T-cell (primary cell): ENCODE results near the gene SERPINA5. TPM values are rescaled to one million over a fixed set of nuclear protein-coding genes. Genes with fewer than 3 reads are reported as not detected.
"Not testable (repeated sequence)": the region's sequence is repeated elsewhere in the genome, so short reads cannot be mapped to it uniquely, and the experiment has no call there.

ENCODE experiments used
- ATAC-seq, 4 experiments: fragments of 200-7000 bp in 3 of 4; fragments of 150-1000 bp in 1 of 4; cut with Tn5 transposase; replicated peaks in 1 of 4; 1 replicate in 3 of 4; 2 replicates in 1 of 4; pipeline ENCODE4 v1.10.0; 2021; ENCODE audit warnings: moderate library complexity in 3 of 4, mild to moderate bottlenecking in 2 of 4, moderate number of reproducible peaks in 1 of 4
- CTCF ChIA-PET, 2 donors: fragments of 300-600 bp; sonication (Branson Sonifier 250); formaldehyde crosslinking; loops; one replicate each; lab custom pipeline; 2022; ENCODE audit warnings: antibody characterized with exemption in 2 of 2; lab: Charles Lee
- POLR2A ChIA-PET, 2 donors: fragments of 300-600 bp; sonication (Branson Sonifier 250); formaldehyde crosslinking; loops; one replicate each; lab custom pipeline; 2022; ENCODE audit warnings: antibody characterized with exemption in 2 of 2; lab: Charles Lee
- DNase-seq, 35 experiments: peaks; one replicate each; pipeline versions ENCODE4 v3.0.0 to v3.0.0-alpha.2; 2013 to 2023
- H3K27ac ChIP-seq: one replicate; pipeline ENCODE4 v1.5.1; 2013; ENCODE audit warnings: low read length
- H3K27me3 ChIP-seq, 2 experiments: replicated peaks in 1 of 2; 1 replicate in 1 of 2; 2 replicates in 1 of 2; pipeline versions ENCODE4 v1.6.1 to v1.7.0; 2013; ENCODE audit warnings: low read length in 1 of 2, mixed read lengths in 1 of 2; ENCODE audit not compliant: control insufficient read depth in 2 of 2, insufficient read depth in 2 of 2; ENCODE audit errors: extremely low read depth in 1 of 2
- H3K36me3 ChIP-seq, 2 donors: 1 replicate in 1 of 2; 2 replicates in 1 of 2; pipeline versions ENCODE4 v1.6.1 to v1.7.0; 2013; ENCODE audit warnings: low read length in 1 of 2; ENCODE audit not compliant: control insufficient read depth in 2 of 2, insufficient read depth in 1 of 2; ENCODE audit errors: extremely low read depth in 1 of 2
- H3K4me1 ChIP-seq, 2 experiments: 1 replicate in 1 of 2; 2 replicates in 1 of 2; pipeline versions ENCODE4 v1.6.1 to v1.7.0; 2013; ENCODE audit warnings: low read length in 2 of 2, mixed read lengths in 1 of 2; ENCODE audit not compliant: insufficient read depth in 2 of 2, control insufficient read depth in 1 of 2; ENCODE audit errors: extremely low read depth in 1 of 2
- H3K4me3 ChIP-seq, 2 donors: 1 replicate in 1 of 2; 2 replicates in 1 of 2; pipeline versions ENCODE4 v1.5.1 to v1.7.0; 2013; ENCODE audit warnings: mild to moderate bottlenecking in 2 of 2, low read length in 1 of 2, moderate library complexity in 1 of 2; ENCODE audit not compliant: control insufficient read depth in 1 of 2; ENCODE audit errors: extremely low read depth in 1 of 2
- H3K9me3 ChIP-seq: 2 replicates; pipeline ENCODE4 v1.7.0; 2013
- H3K27ac Mint-ChIP-seq, 2 donors: one replicate each; pipeline ENCODE4 v1.8.0; 2020 to 2021; ENCODE audit warnings: mild to moderate bottlenecking in 2 of 2, mixed read lengths in 2 of 2
- H3K27me3 Mint-ChIP-seq, 2 donors: one replicate each; pipeline ENCODE4 v1.8.0; 2021 to 2022; ENCODE audit warnings: mixed read lengths in 2 of 2
- H3K36me3 Mint-ChIP-seq: one replicate; pipeline ENCODE4 v1.8.0; 2021; ENCODE audit warnings: mixed read lengths
- H3K4me1 Mint-ChIP-seq, 3 donors: one replicate each; pipeline ENCODE4 v1.8.0; 2020 to 2022; ENCODE audit warnings: mixed read lengths in 3 of 3, mild to moderate bottlenecking in 1 of 3
- H3K4me3 Mint-ChIP-seq, 3 donors: one replicate each; pipeline ENCODE4 v1.8.0; 2020 to 2022; ENCODE audit warnings: mild to moderate bottlenecking in 3 of 3, mixed read lengths in 3 of 3, moderate library complexity in 3 of 3
- H3K9me3 Mint-ChIP-seq, 3 donors: one replicate each; pipeline ENCODE4 v1.8.0; 2020 to 2022; ENCODE audit warnings: mixed read lengths in 3 of 3
- WGBS: methylation state at CpG from one replicate; pipeline ENCODE4 v1.1.5; 2013; ENCODE audit warnings: missing lambda C conversion rate; ENCODE audit not compliant: insufficient coverage; 5-methylcytosine and 5-hydroxymethylcytosine counted together
- total RNA-seq, 35 experiments: library from RNA in 6 of 35; stranded (reverse) in 6 of 35; fragments of 120-200 nt in 1 of 35; gene quantifications; one replicate each; pipeline versions ENCODE4 v1.2.1 to v1.2.4 and lab custom pipeline; 2013 to 2026

Gene SERPINA5
- total RNA-seq, 5 donors from 2014 or later (not counting 1 experiment from before 2014, with no cell fraction given) = 0.92 to 1.1 (median 0.99) TPM; not detected in 2

DNA sequence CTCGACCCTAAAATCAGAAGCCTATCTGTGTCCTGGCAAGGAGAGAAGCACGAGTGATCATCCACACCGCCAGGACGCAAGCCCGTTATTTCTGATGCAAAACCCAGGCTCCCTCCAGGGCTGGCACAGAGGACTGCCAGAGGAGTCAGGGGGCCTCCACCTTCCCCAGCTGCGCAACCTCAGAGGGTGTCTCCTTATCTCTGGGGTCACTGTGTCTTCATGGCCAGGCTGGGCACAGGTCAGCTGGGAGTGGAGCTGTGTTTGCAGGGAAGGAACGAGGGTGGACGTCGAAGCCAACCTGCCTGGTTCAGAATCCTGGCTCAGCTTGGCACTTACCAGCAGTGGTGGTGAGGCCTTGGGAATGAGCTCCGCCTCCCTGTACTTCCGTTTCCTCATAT is 18.9 kb downstream of the SERPINA5 start:
- POLR2A ChIA-PET = no interaction called here
- H3K4me3 ChIP-seq = no peak overlapping the region
- CTCF ChIA-PET = no interaction called here
- Mint-ChIP-seq H3K4me3 (no peak overlapping the region), H3K27ac (no peak overlapping the region), H3K36me3 (no peaks in the 10 kb centered on the region), H3K27me3 (peaks cover 9 to 13% of the 10 kb centered on the region in 2 donors), H3K9me3 (no peaks in the 10 kb centered on the region), H3K4me1 (no peaks in the 10 kb centered on the region)
- no peak for ATAC-seq
- no peak for DNase-seq
- no peaks in the 10 kb centered on the region for H3K9me3 ChIP-seq
- WGBS = 85% methylated on average over 8 of the region's 11 CpGs
- peaks cover 0 to 14% of the 10 kb centered on the region in 2 experiments for H3K27me3 ChIP-seq
- H3K27ac ChIP-seq = no peak overlapping the region
- no peaks in the 10 kb centered on the region for H3K36me3 ChIP-seq
- H3K4me1 ChIP-seq = no peaks in the 10 kb centered on the region

DNA sequence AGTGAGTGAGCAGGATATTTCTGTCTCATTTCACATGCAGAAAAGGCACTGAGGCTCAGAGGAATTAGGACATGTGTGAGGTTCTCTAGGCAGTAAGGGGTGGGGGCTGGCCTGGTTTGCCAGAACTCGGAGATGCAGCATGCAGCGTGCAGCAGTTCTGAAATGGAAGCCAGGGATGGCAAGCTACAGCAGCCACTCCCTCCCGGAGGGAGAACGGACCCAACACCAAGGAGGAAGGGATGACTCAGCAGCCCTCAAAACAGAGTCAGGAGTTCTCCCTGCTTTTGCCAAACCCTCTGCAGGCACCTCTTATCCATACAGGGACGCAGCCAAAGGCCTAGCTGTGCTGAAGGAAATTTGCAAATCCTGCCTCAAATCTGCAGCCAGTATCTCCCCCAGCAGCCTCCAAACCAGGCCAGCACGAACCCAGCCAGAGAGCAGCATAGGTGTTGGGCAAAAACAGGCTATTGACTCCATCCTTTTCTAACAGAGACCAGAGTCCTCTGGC is 20.7 kb downstream of the SERPINA5 start:
- Histone ChIP-seq H3K27ac (no peak overlapping the region), H3K27me3 (peaks cover 0 to 16% of the 10 kb centered on the region in 2 experiments), H3K9me3 (no peaks in the 10 kb centered on the region), H3K4me1 (no peaks in the 10 kb centered on the region), H3K4me3 (no peak overlapping the region), H3K36me3 (no peaks in the 10 kb centered on the region)
- Mint-ChIP-seq H3K4me1 (no peaks in the 10 kb centered on the region), H3K27ac (no peak overlapping the region), H3K4me3 (no peak overlapping the region), H3K9me3 (no peaks in the 10 kb centered on the region), H3K27me3 (peaks cover 5 to 14% of the 10 kb centered on the region in 2 donors), H3K36me3 (no peaks in the 10 kb centered on the region)
- no peak for DNase-seq
- POLR2A ChIA-PET = no interaction called here
- CTCF ChIA-PET = no interaction called here
- no peak for ATAC-seq
- 30% methylated on average over 5 of the region's 6 CpGs for WGBS

DNA sequence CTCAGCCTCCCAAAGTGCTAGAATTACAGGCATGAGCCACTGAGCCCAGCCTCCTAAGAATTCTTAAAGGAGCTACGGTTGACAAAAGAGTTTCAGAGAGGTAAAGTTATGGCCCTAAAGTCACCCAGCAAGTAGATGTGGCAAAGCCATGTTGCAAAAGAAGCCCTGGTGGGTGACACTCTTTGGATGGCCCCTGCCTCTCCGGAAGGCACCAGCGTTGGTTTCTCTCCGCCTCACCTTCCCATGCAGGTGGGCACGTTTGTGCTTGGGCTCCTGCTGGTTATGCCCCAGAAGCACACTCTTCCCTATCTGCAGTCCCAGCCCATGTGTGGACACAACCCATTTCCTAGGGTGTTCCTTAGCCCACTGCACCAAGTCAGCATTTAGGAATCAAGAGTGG is 21.5 kb downstream of the SERPINA5 start:
- H3K4me3 Mint-ChIP-seq = no peak overlapping the region
- POLR2A ChIA-PET = no interaction called here

DNA sequence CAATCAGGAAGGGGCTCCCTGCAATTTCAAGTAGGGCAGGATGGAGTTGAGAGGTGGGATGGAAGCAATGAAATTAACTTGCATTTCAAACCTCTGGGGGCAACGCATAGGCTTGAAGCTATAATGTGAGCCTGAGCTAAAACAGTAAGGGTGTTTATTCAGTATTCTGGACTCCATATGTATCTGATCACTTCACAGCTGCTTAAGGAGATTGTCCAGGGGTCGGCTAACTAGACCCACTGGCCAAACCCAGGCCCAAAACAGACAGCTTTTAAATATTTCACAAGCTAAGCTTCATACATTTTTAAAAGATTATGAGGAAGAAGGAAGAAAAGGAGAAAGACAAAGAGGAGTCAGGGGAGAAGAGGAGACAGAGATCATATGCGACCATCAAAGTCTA is 24.1 kb downstream of the SERPINA5 start:
- no peaks in the 10 kb centered on the region for H3K36me3 Mint-ChIP-seq
- Histone ChIP-seq H3K4me3 (no peak overlapping the region), H3K4me1 (no peaks in the 10 kb centered on the region), H3K9me3 (no peaks in the 10 kb centered on the region), H3K27ac (no peak overlapping the region), H3K36me3 (no peaks in the 10 kb centered on the region), H3K27me3 (peaks cover 0 to 10% of the 10 kb centered on the region in 2 experiments)
- no peak for ATAC-seq
- ChIA-PET POLR2A (no interaction called here), CTCF (no interaction called here)
- no peak overlapping the region for H3K4me3 Mint-ChIP-seq
- H3K4me1 Mint-ChIP-seq = no peaks in the 10 kb centered on the region
- DNase-seq = no peak
- H3K9me3 Mint-ChIP-seq = no peaks in the 10 kb centered on the region
- no peak overlapping the region for H3K27ac Mint-ChIP-seq
- WGBS = no CpG with 5 or more reads among the region's 3 CpGs
- peaks cover 0 to 6% of the 10 kb centered on the region in 2 donors for H3K27me3 Mint-ChIP-seq

More for the DNA sequence above, 21.5 kb downstream of the SERPINA5 start:
- no peaks in the 10 kb centered on the region for H3K9me3 ChIP-seq
- H3K4me1 ChIP-seq = no peaks in the 10 kb centered on the region
- ATAC-seq (no peak), DNase-seq (no peak)
- H3K27ac Mint-ChIP-seq = no peak overlapping the region
- H3K9me3 Mint-ChIP-seq = no peaks in the 10 kb centered on the region
- 89% methylated on average over 5 of the region's 5 CpGs for WGBS
- H3K36me3 ChIP-seq = no peaks in the 10 kb centered on the region
- H3K4me3 ChIP-seq = no peak overlapping the region
- no peaks in the 10 kb centered on the region for H3K4me1 Mint-ChIP-seq
- H3K27ac ChIP-seq = no peak overlapping the region
- no peaks in the 10 kb centered on the region for H3K36me3 Mint-ChIP-seq
- CTCF ChIA-PET = no interaction called here
- H3K27me3 Mint-ChIP-seq = peaks cover 5 to 14% of the 10 kb centered on the region in 2 donors
- H3K27me3 ChIP-seq = peaks cover 0 to 17% of the 10 kb centered on the region in 2 experiments

DNA sequence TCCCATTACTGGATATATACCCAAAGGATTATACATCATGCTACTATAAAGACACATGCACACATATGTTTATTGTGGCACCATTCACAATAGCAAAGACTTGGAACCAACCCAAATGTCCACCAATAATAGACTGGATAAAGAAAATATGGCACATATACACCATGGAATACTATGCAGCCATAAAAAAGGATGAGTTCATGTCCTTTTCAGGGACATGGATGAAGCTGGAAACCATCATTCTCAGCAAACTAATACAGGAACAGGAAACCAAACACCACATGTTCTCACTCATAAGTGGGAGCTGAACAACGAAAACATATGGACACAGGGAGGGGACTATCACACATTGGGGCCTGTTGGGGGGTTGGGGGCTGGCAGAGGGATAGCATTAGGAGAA is 27.7 kb downstream of the SERPINA5 start:
- H3K27ac ChIP-seq, H3K36me3 ChIP-seq, H3K36me3 Mint-ChIP-seq, POLR2A ChIA-PET, H3K4me1 ChIP-seq, H3K4me1 Mint-ChIP-seq, ATAC-seq, DNase-seq, H3K4me3 ChIP-seq, H3K27me3 ChIP-seq, H3K9me3 Mint-ChIP-seq, H3K27ac Mint-ChIP-seq, H3K9me3 ChIP-seq, H3K4me3 Mint-ChIP-seq: not testable (repeated sequence)
- peaks cover 0 to 11% of the 10 kb centered on the region in 2 donors for H3K27me3 Mint-ChIP-seq
- CTCF ChIA-PET = interaction anchor here in 1 of 2 donors (0.7 kb wide), 1 partner anchor 248 kb away, joined by 3 read pairs; no protein-coding TSS in a partner anchor
- WGBS = no CpG with 5 or more reads among the region's 1 CpG

DNA sequence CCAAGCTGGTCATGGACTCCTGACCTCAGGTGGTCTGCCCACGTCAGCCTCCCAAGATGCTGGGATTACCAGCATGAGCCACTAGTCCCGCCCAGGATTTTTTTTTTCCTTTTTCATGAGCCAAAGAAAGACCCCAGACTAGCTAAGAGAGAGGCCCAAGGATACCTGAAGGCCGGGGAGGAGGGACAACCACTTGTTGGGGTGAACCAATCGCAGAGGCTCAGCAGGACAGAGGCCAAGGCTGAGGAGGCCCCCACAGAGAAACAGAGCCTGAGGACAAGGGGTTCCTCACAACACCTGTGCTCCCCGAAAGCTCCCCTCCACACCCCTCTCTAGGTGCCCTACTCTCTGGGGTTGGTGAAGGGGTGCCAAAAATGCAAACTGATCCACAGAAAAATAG is 30.0 kb downstream of the SERPINA5 start:
- 100% methylated on average over 1 of the region's 5 CpGs for WGBS
- ChIA-PET POLR2A (no interaction called here), CTCF (no interaction called here)
- Mint-ChIP-seq H3K4me1 (no peaks in the 10 kb centered on the region), H3K27me3 (peaks cover 0 to 5% of the 10 kb centered on the region in 2 donors), H3K4me3 (no peak overlapping the region), H3K27ac (no peak overlapping the region), H3K36me3 (no peaks in the 10 kb centered on the region), H3K9me3 (peaks cover 0 to under 1% (median 0%) of the 10 kb centered on the region in 3 donors)
- no peaks in the 10 kb centered on the region for H3K36me3 ChIP-seq
- H3K4me1 ChIP-seq = no peaks in the 10 kb centered on the region
- no peak for ATAC-seq
- H3K27ac ChIP-seq = no peak overlapping the region
- H3K4me3 ChIP-seq = no peak overlapping the region
- H3K9me3 ChIP-seq = no peaks in the 10 kb centered on the region
- peaks cover 0 to 8% of the 10 kb centered on the region in 2 experiments for H3K27me3 ChIP-seq
- no peak for DNase-seq

DNA sequence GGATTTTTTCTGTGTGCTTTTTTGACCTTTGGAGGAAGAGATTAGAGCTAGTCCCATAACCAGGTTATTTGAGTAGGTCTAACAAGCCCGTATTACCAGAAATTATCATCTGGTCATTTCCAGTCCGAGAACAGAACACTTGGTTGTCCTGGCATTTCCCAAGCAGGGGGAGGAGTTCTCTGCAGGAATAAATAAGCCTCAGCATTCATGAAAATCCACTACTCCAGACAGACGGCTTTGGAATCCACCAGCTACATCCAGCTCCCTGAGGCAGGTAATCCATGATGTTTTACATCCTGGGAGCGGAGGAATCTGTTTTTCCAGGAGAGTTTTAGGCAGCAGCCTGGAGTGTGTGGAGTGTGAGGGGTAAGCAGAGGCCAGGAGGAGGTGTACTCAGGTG is 30.9 kb downstream of the SERPINA5 start, which contains the start of gene SERPINA3:
Gene SERPINA3, plus strand, starts transcription at position 218 of the 400 bp plus-strand sequence. CDS start 2,051 bp downstream, outside the sequence.
- peaks cover 0 to 4% of the 10 kb centered on the region in 2 experiments for H3K27me3 ChIP-seq
- WGBS = no CpG with 5 or more reads among the region's 4 CpGs
- H3K9me3 Mint-ChIP-seq = peaks cover 1 to 8% (median 7%) of the 10 kb centered on the region in 3 donors
- DNase-seq (no peak), ATAC-seq (no peak)
- H3K4me1 Mint-ChIP-seq = no peaks in the 10 kb centered on the region
- H3K27ac ChIP-seq = no peak within 1 kb of the TSS
- H3K9me3 ChIP-seq = no peaks in the 10 kb centered on the region
- POLR2A ChIA-PET = no interaction called here
- H3K4me3 Mint-ChIP-seq = no peak within 1 kb of the TSS
- CTCF ChIA-PET = no interaction called here
- H3K27ac Mint-ChIP-seq = no peak within 1 kb of the TSS
- H3K4me1 ChIP-seq = no peaks in the 10 kb centered on the region
- H3K36me3 Mint-ChIP-seq = no peaks in the 10 kb centered on the region
- no peak within 1 kb of the TSS for H3K4me3 ChIP-seq
- no peaks in the 10 kb centered on the region for H3K36me3 ChIP-seq
- peaks cover 4 to 5% of the 10 kb centered on the region in 2 donors for H3K27me3 Mint-ChIP-seq
